ENCODE measurements around the gene SLC31A2.

GRCh38 chr9:113179839-113180238 is 29.0 kb downstream of the SLC31A2 start:
- no peak for TF ChIP-seq CTCF (IDR thresholded peaks at IDR 0.05)
- no peak for TF ChIP-seq POLR2AphosphoS5 (IDR thresholded peaks at IDR 0.05)

Measured in stomach (tissue), 4 donors.